NCI-H526 treated with DMSO at 0.1 percent for 48 hours (cell line): ENCODE measurements around the gene LRRC8E.

Experiments used
- DNase-seq: peaks from one replicate; lab custom pipeline; 2025; lab: John Stamatoyannopoulos, UW

LRRC8E gene

DNA sequence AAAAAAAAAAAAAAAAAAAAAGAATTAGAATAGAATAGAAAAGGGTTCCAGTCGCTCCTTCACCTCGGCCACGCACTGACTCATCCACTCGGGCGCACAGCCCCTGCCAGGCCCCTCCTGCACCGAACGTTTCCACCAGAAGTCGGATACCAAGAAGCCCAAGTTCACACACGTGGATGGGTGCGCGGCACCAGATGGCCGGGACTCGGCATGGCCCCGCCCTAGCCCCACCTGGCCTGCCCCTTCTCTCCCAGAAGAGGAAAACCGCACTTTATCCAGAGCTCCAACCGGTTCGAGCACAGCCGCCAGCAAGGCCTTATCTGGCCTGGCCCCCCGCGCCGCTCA is 20.0 kb upstream of the LRRC8E start:
- no peak for DNase-seq

DNA sequence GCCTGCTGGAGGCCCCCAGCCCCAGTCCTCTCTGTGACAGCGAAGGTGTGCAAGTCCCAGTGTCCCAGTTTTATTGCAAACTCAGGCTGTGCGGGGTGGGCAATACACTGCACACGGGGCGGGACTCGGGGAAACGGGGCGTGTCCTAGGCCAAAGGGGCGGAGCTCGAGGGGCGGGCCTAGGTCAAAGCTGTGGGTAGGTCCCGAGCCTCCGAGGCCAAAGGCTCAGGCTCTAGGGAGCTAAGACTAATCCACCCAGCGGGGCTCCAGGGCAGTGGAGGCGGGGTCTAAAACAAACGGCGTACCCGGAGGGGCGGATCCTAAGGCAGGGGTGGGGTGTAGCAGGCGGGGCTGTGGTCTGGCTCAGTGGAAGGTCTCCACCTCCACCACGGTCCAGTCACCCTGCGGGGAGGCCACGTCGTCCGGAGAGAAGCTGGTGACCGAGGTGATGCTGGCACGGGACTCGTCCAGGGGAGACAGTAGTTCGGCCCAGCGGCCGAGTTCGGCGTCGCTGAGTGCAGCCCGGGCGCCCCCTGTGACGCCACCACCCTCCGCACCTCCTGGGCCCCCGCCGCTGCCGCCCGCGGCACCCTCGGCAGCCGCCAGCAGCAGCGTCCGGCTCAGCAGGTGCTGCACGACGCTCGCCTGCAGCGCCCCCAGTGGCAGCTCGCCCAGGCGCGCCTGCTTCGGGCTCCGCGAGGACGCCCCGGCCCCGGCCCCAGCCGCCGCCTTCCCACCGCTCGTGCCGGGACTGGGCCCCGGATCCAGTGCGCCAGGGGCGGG is 19.4 kb upstream of the LRRC8E start:
- DNase-seq = no peak

DNA sequence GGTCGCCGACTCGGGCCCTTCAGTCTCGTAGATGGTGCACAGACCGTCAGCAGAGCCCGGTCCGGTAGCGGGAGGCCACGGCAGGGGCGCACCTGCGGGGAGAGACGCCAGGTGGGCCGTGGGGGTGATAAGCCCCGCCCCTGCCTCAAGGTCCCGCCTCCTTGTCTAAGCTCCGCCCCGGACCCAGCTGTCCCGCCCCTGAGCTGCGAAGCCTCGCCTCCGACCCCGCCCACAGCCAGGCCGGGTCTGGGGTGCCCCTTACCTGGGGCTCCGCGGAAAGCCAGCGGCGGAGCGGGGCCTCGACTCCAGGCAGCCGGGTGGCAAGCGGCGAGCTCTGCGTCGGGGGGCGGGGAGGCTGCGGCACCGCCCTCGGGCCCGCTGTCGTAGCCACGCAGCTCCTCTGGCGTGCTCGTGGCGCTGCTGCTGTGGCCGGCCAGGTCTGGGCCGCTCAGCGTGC is 18.8 kb upstream of the LRRC8E start:
- no peak for DNase-seq

DNA sequence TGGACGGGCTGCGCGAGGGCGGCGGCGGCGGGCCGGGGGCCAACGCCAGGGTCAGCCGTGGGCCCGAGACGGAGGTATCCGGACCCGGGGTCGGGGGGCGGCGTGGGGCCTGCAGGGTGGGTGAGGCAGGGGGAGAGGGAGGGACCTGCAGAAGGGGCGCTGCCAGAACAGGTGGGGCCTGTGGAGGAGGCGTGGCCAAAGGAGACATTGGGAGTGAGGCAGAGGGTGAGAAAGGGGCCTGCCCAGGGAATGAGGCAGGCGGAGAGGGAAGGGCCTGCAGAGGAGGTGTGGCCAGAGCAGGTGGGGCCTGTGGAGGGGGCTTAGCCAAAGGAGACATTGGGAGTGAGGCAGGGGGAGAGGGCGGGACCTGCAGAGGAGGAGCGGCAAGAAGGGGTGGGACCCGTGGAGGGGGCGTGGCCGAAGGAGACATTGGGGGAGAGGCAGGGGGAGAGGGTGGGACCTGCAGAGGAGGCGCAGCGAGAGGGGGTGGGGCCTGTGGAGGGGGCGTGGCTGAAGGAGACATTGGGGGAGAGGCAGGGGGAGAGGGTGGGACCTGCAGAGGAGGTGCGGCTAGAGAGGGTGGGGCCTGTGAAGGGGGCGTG is 18.3 kb upstream of the LRRC8E start:
- DNase-seq = no peak

DNA sequence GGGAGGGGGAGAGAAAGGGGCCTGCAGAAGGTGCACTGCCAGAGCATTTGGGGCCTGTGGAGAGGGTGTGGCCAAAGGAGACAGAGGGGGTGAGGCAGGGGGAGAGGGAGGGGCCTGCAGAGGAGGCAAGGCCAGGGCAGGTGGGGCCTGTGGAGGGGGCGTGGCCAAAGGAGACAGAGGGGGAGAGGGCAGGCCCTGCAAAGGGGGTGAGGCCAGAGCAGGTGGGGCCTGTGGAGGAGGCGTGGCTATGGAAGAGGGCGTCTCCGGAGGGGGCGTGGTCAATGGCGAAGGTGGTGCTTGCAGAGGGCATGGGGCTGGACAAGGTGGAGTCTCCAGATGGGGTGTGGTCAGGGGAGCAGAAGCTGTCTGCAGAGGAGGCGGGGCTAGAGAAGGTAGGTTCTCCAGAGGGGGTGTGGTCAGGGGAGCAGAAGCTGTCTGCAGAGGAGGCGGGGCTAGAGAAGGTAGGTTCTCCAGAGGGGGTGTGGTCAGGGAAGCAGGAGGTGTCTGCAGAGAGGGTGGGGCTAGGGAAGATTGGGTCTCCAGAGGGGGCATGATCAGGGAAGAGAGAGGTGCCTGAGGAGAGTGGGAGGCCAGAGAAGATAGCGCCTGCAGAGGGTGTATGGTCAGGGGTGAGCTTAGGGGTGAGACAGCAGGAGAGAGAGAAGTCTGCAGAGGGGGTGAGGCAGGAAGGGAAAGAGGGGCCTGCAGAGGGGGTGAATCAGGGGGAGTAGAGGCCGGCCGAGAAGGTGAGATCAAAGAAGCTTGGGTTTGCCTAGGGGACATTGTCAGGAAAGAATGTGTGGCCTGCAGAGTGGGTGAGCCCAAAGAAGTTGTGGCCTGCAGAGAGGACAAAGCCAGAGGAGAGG is 17.5 kb upstream of the LRRC8E start:
- DNase-seq = peak; percentile 41

DNA sequence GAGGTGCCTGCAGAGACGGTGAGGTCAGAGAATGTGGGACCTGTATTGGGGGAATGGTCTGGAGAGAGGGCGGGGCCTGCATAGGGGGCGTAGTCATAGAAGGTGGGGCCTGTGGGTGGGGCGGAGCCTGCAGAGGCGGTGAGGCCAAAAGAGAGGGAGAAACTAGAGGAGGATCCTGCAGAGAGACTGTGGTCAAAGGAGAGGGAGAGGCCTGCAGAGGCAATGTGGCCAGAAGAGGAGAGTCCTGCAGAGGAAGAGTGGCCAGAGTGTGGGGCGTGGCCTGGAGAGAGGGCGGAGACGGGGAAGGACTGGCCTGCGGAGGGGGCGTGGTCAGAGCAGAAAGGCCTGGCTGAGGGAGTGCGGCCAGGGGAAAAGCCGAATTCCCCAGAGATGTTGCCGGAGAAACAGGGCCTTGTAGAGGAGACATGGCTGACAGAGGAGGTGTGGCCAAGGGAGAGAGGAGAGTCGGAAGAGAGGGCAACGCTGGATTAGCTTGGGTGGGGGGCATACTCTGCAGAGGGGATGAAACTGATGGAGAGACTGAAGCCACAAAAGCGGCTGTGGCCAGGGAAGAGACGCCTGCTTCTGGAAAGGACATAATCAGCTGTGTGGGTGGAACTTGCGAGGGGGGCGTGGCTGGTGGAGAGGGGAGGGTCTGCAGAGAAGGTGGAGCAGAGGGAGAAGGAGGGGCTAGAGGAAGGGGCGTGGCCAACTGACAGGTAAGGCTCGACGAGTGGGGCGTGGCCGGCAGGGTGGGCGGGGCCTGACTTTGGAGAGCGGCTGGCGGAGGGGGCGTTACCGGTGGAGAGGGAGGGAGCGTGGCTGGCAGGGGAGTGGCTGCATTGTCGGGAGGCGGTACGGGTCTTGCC is 16.6 kb upstream of the LRRC8E start:
- peak; percentile 80 for DNase-seq

DNA sequence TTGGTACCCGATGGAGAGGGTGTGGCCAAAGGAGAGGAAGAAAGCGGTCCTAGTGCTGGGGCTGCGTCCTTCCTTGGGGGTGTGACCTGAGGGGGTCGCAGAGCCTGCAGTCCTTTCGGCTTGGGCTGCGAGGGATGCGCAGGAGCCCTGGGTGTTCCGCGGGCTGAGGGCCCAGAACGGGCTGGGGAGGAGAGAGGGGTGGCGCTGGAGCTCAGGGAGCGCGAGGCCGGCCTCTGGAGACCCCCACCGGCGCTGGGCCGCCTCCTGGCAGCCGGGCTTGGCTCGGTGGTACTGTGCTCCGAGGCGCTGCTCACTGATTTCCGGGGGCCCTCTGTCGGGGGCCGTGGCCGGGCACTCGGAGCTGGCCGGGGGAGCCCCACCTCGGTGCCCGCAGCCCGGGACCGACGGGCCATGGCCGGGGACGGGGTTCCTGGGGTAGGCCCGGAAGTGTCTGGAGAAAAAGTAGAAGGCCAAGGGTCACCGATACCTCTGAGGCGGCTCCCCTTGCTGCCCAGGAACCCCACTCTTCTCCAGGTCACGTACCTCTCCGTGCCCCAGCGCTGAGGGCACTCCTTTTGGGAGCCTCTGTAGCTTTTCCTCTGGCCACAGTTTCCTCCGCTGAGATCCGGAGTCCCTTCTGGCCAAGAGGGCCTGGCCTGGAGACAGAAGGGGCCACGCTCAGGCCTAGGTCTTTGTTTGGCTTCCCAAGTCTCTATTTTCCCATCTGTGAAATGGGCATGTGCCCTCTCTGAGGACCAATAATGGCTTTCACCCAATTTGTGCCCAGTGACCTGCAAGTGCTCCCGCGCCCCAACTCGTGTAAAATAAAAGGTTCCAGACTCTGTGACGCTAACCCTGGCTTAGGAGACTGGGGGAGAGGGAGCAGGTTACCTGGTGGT is 15.8 kb upstream of the LRRC8E start:
- no peak for DNase-seq

DNA sequence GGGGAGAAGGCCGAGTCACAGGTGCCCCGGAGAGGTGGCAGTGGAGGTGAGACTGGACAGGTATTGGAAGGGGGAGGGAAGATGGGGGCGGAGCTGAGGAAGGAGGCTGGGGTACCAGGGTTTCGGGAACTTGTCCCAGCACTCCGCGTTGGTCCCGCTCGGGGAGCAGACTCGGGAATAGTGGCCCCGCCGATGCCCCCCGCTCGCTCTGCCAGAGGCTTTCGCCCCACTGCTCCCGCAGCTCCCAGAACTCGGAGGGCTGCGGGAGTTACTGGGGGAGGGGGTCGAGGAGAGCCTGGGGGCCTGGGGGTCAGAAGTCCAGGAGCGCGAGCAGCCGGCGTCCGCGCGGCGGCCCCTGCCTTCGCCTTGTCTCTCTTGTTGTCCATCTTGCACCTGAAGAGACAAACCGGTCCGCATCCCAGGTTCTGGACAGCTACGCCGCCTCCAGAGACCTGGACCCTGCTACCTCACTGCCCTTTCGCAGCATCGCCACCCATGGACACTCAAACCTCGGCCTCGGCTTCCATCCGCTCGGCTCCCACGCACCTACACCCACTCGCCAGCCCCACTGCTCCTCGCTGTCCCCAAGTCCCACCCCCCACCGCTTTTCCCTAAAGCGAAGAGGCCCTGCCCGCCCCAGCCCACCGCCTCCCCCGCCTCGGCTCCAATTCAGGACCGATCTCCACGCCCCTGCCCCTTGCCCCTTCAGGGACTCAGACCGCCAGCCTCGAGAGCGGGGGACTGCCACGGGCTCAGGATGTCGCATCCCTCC is 14.8 kb upstream of the LRRC8E start:
- no peak for DNase-seq

DNA sequence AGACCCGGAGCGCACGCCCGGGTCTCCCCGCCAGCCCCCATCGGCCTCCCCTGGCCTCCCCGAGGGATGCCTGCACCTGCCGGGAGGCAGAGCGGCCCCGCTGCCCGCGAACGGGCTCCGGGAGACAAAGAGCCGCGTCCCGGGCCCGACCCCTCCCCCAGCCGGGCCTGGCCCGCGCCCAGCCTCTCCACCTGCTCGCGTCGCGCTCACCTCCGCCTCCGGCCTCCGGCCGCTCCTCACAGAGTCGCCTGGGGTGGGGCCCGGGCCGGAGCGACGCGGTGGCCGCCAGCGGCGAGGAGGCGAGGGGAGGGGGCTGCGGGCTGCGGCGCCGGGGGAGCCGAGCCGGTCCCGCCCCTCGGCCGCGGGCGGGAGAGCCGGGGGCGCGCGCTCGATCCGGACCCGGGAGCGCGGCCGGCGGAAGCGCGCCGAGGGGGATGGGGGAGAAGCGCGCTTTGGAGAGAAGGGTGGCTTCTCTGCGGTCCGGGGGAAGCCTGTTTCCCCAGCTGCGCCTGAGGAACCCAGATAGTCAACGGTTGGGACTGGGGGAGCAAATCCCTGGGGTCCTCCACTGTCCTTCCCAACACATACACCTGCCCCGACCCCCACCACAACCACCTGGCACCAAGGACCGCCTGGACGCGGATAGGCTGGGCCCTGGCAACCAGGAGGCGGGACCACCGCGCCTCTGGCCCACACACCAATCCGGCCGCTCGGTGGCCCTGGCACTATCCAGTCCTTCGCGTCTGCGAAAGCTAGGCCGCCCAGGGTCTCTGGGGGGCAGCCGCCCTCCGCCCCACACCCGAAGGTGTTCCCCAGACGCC is 14.0 kb upstream of the LRRC8E start, which contains the start of gene PRR36:
Gene PRR36, minus strand, starts transcription at position 315 of the 821 bp plus-strand sequence. CDS start 701 bp downstream, outside the sequence.
- peak; percentile 54 for DNase-seq

DNA sequence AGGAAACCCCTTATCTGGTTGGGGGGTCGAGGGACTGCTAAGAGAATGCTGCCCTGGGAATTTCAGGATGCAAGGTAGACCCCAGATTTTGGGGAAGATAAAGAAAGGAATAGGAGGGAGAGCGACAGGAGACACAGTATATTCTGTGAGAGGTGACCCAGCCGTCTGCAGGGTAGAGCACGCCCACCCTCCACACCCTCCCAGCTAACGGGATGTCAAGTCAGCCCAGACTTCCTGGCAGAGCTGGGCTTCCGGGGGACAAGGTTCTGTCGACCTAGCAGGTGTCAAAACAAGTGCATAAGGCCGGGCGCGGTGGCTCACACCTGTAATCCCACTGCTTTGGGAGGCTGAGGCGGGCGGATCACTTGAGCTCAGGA is 13.4 kb upstream of the LRRC8E start:
- no peak for DNase-seq

DNA sequence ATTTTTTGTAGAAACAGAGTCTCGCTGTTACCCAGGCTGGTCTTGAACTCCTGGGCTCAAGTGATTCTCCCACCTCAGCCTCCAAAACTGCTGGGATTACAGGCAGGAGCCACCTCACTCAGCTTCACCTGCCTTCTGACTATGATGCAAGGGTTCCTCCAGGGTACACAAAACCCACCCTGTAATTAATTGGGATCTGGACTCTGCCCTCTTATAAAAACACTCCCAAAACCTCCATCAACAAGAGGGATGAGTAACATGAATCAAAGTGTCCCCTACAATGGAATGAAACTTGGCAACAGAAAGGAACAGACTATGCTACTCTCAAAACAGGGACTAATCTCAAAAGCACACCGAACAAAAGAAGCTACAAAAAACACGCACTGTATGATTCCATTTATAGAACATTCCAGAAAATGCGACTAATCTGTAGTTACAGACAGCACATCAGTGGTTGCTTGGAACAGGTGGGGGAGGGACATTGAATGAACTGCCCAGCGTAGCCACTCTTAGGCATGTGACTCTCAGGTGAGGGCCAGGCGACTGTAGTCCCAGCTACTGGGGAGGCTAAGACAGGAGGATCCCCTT is 11.0 kb upstream of the LRRC8E start:
- no peak for DNase-seq

DNA sequence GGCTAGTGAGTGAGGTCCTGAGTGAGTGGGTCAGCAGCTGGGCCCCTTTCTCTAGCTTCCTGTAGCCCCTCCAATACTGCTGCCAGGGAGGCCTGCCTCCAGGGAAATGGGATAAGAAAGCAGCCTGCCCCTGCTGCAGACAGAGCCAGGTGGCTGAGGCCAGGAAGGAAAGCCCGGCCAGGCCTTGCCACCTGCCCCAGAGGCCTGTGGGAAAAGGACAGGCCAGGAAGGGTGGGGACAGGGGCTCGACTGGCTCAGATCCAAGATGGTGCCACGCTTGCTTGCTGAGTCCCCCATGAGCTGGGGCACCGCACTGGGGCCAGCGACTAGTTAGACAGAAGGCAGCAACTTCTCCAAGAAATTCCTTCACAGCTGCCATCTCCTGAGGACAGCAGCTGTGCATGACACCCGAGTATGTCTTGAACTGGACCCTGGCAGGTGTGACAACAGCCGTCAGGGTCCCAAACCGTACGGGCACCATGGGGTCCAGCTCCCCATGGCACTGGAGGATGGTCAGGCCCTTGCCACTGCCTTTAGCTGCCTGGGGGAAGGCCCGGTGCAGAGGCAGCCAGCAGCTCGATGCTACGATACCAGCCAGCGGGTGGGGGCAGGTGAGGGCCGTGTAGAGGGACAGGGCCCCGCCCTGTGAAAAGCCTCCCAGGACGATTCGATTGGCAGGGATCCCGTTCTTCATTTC is 9.1 kb upstream of the LRRC8E start:
- no peak for DNase-seq

DNA sequence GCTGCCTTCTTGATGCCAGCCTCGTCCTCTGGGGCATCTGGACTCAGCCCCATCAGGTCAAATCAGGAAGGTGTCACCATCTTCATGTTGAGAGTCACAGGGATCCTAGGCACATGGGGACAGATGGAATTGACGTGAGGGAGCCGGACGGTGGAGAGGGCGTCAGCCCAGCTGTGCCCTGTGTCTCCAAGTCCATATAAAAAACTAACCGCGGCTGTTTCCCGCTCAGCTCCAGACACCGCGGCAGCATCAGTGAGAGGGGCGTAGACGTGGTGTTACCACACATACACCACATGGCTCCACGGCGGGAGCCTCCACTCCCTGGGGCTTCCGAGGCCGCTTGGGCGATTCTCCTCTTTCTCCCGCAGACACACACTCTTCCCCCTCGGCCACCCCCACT is 8.5 kb upstream of the LRRC8E start:
- no peak for DNase-seq

DNA sequence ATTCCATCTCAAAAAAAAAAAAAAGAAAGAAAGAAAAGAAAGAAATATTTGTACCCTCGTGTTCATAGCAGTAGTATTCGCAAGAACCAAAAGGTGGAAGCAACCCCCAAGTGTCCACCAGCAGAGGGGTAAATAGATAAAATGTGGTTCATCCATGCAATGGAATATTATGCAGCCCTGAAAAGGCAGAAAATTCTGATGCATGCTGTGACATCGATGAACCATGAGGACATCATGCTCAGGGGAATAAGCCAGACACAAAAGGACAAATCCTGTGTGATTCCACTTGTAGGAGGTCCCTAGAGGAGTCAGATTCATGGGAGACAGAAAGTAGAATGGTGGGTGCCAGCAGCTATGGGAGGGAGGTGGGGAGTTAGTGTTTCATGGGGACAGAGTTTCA is 6.4 kb upstream of the LRRC8E start:
- DNase-seq = no peak

DNA sequence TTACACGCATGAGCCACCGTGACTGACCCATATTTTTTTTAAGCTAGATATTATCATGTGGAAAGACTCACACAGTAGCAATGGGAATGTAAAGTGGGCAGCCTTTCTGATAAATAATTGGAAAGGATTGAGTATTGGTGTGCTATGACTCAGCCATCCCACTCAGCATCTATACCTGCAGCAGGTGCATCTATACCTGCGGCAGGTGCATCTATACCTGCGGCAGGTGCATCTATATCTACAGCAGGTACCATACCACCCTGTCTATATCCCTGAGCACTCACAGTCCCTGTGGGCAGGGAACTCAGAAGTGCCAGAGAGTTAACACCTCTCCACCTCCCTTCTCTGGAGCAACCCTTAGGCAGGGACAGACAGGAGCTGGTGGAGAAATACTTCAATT is 5.2 kb upstream of the LRRC8E start:
- DNase-seq = no peak

DNA sequence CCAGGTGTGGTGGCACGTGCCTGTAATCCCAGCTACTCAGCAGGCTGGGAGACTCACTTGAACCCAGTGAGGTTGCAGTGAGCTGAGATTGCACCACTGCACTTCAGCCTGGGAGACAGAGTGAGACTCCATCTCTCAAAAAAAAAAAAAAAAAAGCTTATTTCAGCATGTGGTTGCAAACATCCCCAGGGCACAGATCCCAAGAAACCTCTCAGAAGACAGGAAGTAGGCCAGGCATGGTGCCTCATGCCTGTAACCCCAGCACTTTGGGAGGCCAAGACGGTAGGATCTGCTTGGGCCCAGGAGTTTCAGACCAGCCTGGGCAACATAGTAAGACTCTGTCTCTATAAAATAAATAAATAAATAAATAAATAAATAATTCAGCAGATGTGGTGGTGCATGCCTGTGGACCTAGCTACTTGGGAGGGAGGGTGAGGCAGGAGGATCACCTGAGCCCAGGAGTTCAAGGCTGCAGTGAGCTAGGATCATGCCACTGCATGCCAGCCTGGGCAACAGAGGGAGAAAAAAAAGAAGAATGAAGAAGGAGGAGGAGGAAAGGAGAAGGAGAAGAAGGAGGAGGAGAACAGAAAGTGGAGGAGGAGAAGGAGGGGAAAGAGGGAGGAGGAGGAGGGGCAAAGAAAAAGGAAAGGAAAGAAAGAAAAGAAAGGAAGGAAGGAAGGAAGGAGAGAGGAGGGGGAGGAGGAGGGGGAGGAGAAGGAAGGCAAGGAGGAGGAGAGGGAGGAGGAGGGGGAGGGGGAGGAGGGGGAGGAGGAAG is 4.3 kb upstream of the LRRC8E start:
- DNase-seq = no peak

DNA sequence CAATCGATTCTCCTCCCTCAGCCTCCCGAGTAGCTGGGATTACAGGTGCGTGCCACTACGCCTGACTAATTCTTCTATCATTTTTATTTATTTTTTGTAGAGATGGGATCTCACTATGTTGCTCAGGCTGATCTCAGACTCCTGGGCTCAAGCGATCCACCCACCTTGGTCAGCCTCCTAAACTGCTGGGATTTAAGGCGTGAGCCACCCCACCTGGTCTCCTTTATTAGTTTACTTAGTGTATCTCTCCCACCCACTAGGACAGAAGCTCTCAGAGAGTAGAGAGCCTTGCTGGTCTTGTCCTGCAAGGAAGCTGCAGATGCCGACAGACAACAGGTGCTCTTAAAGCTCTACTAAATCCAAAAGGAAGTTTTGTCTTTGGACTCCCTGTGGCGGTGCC is 2.5 kb upstream of the LRRC8E start:
- no peak for DNase-seq
